ENCODE results near the gene BTBD9. TPM values are rescaled to one million over a fixed set of nuclear protein-coding genes. Genes with fewer than 3 reads are reported as not detected.
A peak's percentile ranks its signal among the peaks of the same experiment; 100 is the strongest.

The BTBD9 gene
- total RNA-seq, 1 donor from 2014 or later = 28.1 TPM

GRCh38 chr6:38567436-38567835, 72.3 kb downstream of the BTBD9 start:
- DNase-seq (ENCODE audit: low spot score in 2 of 2) (no peak), FAIRE-seq (no peak)

DNA sequence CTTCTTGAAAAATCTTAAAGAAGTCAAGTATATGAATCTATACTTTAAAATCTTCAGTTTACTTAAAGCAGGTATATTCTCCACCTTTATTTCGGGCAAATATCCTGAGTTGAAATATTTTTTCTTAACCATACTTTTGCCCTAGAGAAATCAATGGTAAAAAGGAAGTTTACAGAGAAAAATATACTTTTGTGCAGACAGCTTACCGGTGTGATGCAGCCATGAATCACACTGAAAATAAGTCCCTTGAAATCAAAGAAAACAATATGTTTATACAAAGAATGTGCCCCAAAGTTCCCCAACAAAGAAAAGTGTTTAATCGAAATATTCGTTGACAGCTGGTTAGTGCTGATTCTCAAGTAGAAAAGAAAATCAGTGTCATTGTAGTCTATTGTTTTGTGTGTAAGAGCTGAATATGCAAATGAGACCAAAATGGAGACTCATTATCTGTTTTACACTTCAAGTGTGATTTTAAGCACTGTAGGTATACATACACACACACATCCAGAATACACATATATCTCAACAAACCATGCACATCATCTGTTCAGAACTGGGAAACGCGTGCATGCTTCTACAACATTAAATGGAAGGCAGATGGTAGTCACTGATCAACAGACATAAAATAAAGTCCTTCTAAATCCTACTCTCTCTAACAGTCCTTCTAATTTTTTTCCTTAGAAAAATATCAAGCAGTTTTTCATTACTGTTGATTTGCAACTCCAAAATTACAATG, 73.3 kb downstream of the BTBD9 start:
- FAIRE-seq = no peak
- DNase-seq (ENCODE audit: low spot score in 2 of 2) = no peak

- FAIRE-seq = no peak
- no peak for DNase-seq (ENCODE audit: low spot score in 2 of 2)
These were observed 75.4 kb downstream of the BTBD9 start for GRCh38 chr6:38564301-38564700.

DNA sequence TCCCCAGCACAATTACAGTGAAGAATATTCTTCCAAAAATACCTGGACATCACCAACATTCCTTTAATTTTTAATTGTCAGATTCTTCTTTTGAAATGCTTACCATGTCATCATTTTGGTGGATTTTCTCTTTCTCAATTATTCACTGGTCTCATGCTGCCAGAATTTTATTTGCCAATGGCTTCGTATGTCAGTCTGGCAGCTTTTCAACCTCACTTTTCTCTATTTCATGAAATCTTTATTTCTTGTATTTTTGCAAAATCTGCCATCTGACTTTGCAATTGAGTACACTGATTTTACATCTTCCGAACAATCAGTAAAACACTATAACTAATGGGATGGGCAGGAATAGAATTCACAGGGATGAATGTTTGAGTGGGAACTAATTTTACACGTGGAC, 84.1 kb downstream of the BTBD9 start:
- FAIRE-seq (no peak), DNase-seq (ENCODE audit: low spot score in 2 of 2) (no peak)

DNA sequence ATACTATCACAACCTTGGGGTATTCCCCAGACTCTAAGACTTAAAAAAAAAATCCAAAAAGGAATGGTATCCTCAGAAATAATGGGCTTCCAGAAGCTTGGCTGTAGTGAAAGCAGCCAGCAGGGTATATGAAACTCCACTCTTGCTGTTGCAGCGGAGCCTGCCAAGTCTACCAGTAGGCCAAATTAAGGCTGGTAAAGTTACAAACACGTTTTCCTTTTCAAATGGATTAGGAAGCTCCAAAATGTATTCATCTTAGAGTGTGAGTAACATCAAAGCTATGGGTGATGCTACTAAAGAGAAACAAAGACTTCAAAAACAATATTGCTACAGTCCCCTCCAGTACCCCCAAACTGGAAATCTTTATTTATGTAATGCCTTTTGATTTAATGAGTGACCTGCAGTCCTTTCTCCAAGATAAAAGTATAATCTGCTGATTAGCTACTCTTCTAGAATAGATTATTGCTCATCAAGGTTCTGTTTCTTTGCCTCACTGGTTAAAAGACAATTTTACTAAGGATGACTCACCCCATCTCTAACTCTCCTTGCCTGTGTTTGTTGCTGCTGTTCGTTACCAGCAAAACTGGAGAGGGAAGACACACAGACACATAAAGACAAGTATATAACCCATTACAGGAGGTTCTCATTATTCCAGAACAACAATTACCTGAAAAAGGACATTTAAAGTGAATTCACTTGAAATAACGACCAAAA, 84.9 kb downstream of the BTBD9 start:
- no peak for DNase-seq (ENCODE audit: low spot score in 2 of 2)
- FAIRE-seq = no peak

GRCh38 chr6:38554014-38554413, 85.7 kb downstream of the BTBD9 start:
- FAIRE-seq = no peak
- DNase-seq (ENCODE audit: low spot score in 2 of 2) = no peak

GRCh38 chr6:38552121-38552520, 87.6 kb downstream of the BTBD9 start:
- no peak for FAIRE-seq

GRCh38 chr6:38549795-38550194, 89.9 kb downstream of the BTBD9 start:
- DNase-seq (ENCODE audit: low spot score in 2 of 2) (no peak), FAIRE-seq (no peak)

More at GRCh38 chr6:38552121-38552520, 87.6 kb downstream of the BTBD9 start:
- no peak for DNase-seq (ENCODE audit: low spot score in 2 of 2)

DNA sequence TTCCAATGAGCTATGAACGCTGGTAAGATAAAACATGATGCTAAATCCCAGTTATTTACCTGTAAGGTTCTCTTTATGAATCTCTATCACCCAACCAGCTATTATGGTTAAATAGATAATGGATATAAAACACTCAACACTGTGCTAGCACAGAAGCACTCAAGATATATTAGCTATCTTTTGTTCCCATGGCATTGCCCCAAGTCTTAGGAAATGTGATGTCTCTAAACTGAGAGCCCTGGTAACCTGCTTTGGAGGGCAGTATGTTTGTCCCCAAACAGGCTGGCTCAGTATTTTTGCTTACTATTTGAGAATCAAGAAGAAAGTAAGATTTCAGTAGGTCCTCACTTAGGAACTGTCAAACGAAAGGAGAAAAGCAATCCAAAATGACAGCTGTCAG, 90.5 kb downstream of the BTBD9 start:
- no peak for DNase-seq (ENCODE audit: low spot score in 2 of 2)

DNA sequence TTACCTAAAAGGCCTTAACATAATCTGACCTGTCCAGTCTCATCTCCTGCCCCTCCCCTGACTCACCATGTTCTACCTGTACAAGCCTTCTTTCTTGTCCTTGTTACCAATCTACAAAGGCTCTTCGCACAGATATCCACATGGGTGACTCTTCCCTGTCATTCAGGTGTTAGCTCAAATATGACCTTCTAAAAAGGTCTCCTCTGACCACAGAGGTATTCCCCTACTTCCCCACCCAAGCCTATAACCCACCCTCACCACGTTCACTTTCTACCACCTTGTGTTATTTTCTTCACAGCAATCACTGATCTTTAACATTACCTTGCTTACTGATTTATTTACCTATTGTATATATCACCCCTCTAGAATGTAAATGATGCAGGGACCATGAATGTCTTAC, 96.7 kb downstream of the BTBD9 start:
- DNase-seq (ENCODE audit: low spot score in 2 of 2) (no peak), FAIRE-seq (no peak)

More for the DNA sequence above, 90.5 kb downstream of the BTBD9 start:
- FAIRE-seq = no peak

GRCh38 chr6:38542031-38542430, 97.7 kb downstream of the BTBD9 start:
- FAIRE-seq (no peak), DNase-seq (ENCODE audit: low spot score in 2 of 2) (no peak)

GRCh38 chr6:38533064-38533463, 106.7 kb downstream of the BTBD9 start:
- DNase-seq (ENCODE audit: low spot score in 2 of 2) = no peak
- no peak for FAIRE-seq

DNA sequence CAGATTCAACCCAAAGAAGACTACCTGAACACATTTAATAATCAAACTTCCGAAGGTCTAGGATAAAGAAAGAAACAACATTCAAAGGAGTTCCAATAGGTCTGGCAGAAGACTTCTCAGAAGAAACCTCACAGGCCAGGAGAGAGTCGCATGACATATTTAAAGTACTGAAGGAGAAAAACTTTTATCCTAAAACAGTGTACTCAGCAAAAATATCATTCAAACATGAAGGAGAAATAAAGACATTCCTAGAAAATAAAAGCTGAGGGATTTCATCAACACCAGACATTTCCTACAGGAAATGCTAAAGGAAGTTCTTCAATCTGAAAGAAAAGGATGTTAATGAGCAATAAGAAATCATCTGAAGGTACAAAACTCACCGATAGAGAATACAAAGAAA, 108.6 kb downstream of the BTBD9 start:
- FAIRE-seq (no peak), DNase-seq (ENCODE audit: low spot score in 2 of 2) (no peak)

DNA sequence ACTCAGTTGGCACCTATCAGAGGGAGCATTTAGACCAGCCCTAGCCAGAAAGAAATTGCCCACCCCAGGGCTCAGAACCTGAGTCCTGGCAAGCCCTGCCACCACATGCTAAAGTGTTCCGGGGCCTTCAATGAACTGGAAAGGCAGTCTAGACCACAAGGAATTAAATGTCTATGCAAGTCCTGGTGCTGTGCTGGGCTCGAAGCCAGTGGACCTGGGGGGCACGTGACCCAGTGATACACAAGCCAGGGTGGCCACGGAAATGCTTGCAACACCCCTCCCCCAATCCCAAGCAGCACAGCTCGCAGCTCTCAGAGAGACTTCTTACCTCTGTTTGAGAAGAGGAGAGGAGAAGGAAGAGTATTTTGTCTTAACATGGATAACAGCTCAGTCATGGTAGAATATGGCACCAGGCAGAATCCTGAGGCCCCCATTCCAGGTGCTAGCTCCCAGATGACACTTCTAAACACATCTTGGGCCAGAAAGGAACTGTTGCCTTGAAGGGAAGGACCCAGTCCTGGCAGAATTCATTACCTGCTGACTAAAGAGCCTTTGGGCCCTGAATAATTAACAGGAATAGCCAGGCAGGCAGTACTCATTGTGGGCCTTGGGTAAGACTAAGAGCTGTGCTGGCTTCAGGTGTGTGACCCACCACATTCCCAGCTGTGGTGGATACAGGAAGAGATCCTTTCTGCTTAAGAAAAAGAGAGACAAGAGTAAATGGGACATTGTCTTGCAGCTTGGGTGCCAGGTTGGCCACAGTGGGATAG, 111.3 kb downstream of the BTBD9 start:
- DNase-seq (ENCODE audit: low spot score in 2 of 2) (no peak), FAIRE-seq (no peak)

- FAIRE-seq = no peak
- DNase-seq (ENCODE audit: low spot score in 2 of 2) = no peak
These were observed 112.4 kb downstream of the BTBD9 start for GRCh38 chr6:38527371-38527770.

DNA sequence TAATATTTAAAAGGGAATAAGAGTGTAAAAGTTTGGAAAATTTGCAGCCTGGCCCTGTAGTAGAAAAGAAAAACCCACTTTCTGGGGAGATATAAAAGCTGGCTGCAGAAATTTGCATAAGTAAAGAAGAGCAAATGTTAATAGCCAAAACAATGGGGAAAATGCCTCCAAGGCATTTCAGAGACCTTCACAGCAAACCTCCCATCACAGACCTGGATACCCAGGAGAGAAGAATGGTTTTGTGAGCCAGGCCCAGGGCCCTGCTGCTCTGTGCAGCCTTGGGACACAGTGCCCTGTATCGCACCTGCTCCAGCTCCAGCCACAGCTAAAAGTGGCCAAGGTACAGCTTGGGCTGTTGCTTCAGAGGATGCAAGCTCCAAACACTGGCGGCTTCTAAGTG, 113.8 kb downstream of the BTBD9 start:
- no peak for DNase-seq (ENCODE audit: low spot score in 2 of 2)
- no peak for FAIRE-seq

- FAIRE-seq (no peak), DNase-seq (ENCODE audit: low spot score in 2 of 2) (no peak)
These were observed 115.1 kb downstream of the BTBD9 start for GRCh38 chr6:38524436-38525145.

DNA sequence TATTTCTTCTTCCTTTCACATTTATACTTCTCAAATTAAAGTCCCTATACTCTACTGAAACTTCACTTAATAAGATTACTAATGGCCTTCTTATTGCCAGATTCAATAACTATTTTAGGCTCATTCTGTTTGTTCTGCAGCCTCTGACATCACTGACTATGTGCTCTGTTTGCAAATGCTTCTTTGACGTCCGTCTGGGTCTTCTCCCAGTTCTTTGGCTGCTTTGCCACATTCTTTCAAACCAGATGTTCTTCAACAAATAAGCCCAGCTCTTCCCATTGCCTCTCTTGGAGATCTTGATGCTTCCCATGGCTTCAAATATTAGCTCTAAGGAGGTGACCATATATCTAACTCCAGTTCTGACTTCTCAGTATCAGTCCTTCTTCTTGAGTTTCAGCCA, 117.4 kb downstream of the BTBD9 start:
- FAIRE-seq (no peak), DNase-seq (ENCODE audit: low spot score in 2 of 2) (peak in 1 of 2 donors; percentile 8)

DNA sequence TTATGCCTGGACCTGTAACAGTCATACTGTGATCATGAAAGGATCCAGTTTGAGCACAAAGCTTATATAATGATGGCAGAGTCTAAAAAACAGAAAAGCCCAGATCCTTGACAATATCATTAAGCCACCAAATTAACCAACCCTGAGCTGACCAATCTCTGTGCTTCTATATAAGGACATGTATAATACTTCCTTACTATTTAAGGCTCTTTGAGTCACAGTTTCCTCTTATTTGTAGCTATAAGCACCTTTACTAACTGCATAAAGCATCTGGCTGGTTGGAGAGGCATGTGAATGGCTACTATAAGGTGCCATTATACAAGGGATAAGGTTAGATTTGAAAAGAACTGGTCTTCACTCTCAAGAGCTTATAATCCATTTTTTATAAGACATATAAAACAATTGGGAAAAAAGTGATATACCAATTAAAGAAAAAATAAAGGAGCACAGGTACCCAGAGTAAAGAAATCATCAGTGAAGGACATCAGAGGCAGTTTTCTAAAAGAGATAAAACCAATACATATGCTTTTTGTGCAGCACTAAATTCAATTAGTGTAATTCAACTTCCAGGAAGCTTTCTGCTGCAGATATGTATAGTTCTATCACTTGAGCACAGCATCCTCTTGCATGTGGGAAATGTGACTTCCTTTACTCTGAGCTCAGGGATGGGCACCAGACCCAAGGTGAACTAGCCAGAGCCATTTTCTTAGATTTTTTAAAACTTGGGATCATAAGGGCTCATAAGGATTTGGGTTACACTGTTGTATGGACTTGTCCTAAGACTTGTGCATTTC, 121.0 kb downstream of the BTBD9 start:
- FAIRE-seq = no peak
- DNase-seq (ENCODE audit: low spot score in 2 of 2) = no peak

GRCh38 chr6:38517005-38517404, 122.7 kb downstream of the BTBD9 start:
- DNase-seq (ENCODE audit: low spot score in 2 of 2) (no peak), FAIRE-seq (no peak)

All from frontal cortex (tissue), 4 donors.